Pancreas (tissue), 10 donors: Measurements from ENCODE around the gene DSE. TPM values are rescaled to one million over a fixed set of nuclear protein-coding genes. Genes with fewer than 3 reads are reported as not detected.
A peak's percentile ranks its signal among the peaks of the same experiment; 100 is the strongest.

Experiments used
- ATAC-seq, 4 donors: fragments of 200-7000 bp; cut with Tn5 transposase; one replicate each; pipeline versions ENCODE4 v1.8.0 to v1.9.1; 2020; ENCODE audit warnings: mild to moderate bottlenecking in 4 of 4, moderate library complexity in 4 of 4
- DNase-seq, 6 donors: peaks; one replicate each; pipeline ENCODE4 v3.0.0-alpha.2; 2020
- FAIRE-seq: peaks from 2 replicates; lab custom pipeline; 2012; peaks lifted over from hg19 to GRCh38; lab: Jason Lieb, UNC
- H3K27ac ChIP-seq, 4 donors: fragments of 200-600 bp; sonication (generic); 1 replicate in 3 of 4; 2 replicates in 1 of 4; pipeline versions ENCODE4 v1.5.0 to v1.8.0; 2020
- H3K27me3 ChIP-seq, 4 donors: fragments of 200-600 bp; one replicate each; pipeline ENCODE4 v1.8.0; 2021
- H3K36me3 ChIP-seq, 3 donors: fragments of 200-600 bp; sonication (generic) in 1 of 3; one replicate each; pipeline versions ENCODE4 v1.5.0 to v1.8.0; 2020 to 2021
- H3K4me1 ChIP-seq, 3 donors: fragments of 200-600 bp; one replicate each; pipeline ENCODE4 v1.8.0; 2021
- H3K4me3 ChIP-seq, 4 donors: fragments of 200-600 bp; sonication (generic) in 2 of 4; one replicate each; pipeline versions ENCODE4 v1.5.0 to v1.8.0; 2020 to 2021
- H3K9me3 ChIP-seq, 4 donors: fragments of 200-600 bp; one replicate each; pipeline ENCODE4 v1.8.0; 2021
- WGBS, 2 donors: extraction: QIAGEN DNeasy Blood & Tissue Kit; methylation state at CpG; one replicate each; pipeline ENCODE4 v1.1.7; 2013; 5-methylcytosine and 5-hydroxymethylcytosine counted together
- intact Hi-C, 3 donors: fragments of 100-400 bp; cut with DNase I; formaldehyde crosslinking; loops; one replicate each; pipeline versions ENCODE4 v1.11.1 to v1.14.2; 2022
- polyA plus RNA-seq, 2 donors: library from polyadenylated mRNA; stranded (reverse); fragments of 200-250 nt; gene quantifications; one replicate each; pipeline ENCODE4 v1.2.3, GENCODE V29; 2013
- total RNA-seq, 6 donors: library from RNA; stranded (reverse); fragmentation: NEBNext Ultra II Directional in 4 of 6; extraction: Animal tissue kit (Norgen Biotek cat#: 25700) in 4 of 6; gene quantifications; one replicate each; pipeline versions ENCODE4 v1.2.1 to v1.2.4, GENCODE V29; 2021 to 2023
- TF ChIP-seq, protein P1 (sequence below), 4 donors: fragments of 200-600 bp; sonication (generic) in 3 of 4; IDR thresholded peaks; one replicate each; pipeline versions ENCODE4 v1.5.0 to v1.8.0; 2021; ENCODE audit warnings: antibody characterized with exemption in 4 of 4
- donor health status: healthy with polysubstance abuse.
- donor health status: DM: no; HTN: no; CAD: no; lungs with moderate emphysema.
- donor health status: DM: no; HTN: no; CAD: no.
- donor health status: control.
- donor health status: control.
- donor health status: Bipolar disorder and iron deficiency.
- donor health status: DM: yes; HTN: yes; CAD: no.
- donor health status: DM: no; HTN: no; CAD: no.
- donor health status: DM: no; HTN: no; CAD: no.
- donor health status: DM: yes; HTN: yes; CAD: no.

DSE gene
- total and polyA plus RNA-seq, 8 donors, result 1.7 to 19.2 (median 2.8) TPM

DNA sequence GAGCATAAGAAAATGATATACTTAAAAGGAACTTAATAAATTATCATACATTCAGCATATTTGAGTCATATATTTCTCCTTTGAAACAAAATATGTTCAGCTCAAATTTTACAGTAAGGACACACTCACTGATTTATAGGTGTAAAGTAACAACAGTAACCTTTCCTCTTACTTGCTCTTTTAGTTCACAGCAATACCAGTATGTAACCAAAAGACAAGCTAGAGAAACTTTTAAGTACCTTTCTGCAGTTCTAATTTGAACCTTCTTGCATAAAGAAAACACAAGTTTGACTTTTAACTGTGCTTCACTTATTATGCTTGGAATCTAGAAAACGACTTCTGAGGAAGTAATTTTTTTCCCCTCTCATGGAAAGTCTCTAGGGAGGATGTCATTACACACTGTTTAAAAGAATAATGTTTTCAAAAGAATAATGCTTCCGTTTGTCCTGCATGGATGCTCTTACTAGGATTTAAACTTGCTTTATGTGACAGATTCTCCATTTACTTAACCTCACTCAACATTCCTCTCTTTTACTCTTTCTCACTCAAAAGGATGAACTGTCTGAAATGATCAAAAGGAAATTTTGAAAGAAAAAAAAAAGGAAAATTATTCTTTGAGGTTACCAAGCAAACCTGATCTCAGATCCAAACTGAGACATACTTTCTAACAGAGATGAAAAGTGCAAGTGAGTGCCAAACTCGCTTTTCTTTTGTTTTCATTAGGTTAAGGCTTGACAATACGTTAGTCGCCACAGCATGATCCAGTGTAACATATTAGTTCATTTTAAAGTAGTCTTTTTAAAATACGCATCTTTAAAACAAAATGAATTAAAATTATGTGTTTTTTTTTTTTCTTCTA, 68.1 kb downstream of the DSE start:
- TF ChIP-seq, protein P1, sequence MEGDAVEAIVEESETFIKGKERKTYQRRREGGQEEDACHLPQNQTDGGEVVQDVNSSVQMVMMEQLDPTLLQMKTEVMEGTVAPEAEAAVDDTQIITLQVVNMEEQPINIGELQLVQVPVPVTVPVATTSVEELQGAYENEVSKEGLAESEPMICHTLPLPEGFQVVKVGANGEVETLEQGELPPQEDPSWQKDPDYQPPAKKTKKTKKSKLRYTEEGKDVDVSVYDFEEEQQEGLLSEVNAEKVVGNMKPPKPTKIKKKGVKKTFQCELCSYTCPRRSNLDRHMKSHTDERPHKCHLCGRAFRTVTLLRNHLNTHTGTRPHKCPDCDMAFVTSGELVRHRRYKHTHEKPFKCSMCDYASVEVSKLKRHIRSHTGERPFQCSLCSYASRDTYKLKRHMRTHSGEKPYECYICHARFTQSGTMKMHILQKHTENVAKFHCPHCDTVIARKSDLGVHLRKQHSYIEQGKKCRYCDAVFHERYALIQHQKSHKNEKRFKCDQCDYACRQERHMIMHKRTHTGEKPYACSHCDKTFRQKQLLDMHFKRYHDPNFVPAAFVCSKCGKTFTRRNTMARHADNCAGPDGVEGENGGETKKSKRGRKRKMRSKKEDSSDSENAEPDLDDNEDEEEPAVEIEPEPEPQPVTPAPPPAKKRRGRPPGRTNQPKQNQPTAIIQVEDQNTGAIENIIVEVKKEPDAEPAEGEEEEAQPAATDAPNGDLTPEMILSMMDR (IDR thresholded peaks at IDR 0.05), result no peak
- no peak for ATAC-seq
- Histone ChIP-seq H3K9me3 (no peaks in the 10 kb centered on the region), H3K36me3 (no peaks in the 10 kb centered on the region), H3K27ac (no peak overlapping the region), H3K4me1 (no peaks in the 10 kb centered on the region), H3K27me3 (no peaks in the 10 kb centered on the region), H3K4me3 (no peak overlapping the region)
- no peak for FAIRE-seq
- intact Hi-C loops, result no loop called here
- no peak for DNase-seq
- 67 to 68% methylated on average over 6 of the region's 6 CpGs for WGBS, 2 donors

DNA sequence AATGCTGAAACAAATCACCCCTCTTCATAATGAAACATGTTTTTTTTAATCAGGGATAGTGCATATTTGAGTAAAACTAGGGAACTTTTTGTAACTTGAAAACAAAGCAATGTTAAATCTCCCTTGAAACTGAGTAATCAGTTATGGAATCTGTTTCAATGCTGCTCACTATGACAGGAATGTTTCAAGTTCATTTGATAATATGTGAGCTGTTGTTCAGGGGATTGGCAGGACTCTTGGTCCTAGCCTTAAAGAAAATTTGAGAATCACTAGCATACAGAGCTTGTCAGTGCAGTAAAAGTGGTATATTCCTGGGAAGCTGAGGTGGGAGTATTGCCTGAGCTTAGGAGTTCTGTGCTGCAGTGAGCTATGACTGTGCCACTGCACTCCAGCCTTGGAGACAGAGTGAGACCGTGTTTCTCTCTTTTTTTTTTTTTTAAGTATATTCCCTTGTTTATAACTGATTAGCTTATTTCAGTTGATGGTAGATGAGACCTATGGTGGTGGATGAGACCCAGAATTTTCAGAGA, 68.8 kb downstream of the DSE start:
- no peaks in the 10 kb centered on the region for H3K27me3 ChIP-seq
- WGBS, 2 donors, result 35 to 53% methylated on average over 1 of the region's 1 CpG
- no peak overlapping the region for H3K27ac ChIP-seq
- intact Hi-C loops, result no loop called here
- TF ChIP-seq, protein P1 (IDR thresholded peaks at IDR 0.05), result no peak
- no peak for DNase-seq
- no peak for FAIRE-seq
- no peak for ATAC-seq
- no peaks in the 10 kb centered on the region for H3K9me3 ChIP-seq
- no peaks in the 10 kb centered on the region for H3K36me3 ChIP-seq
- no peaks in the 10 kb centered on the region for H3K4me1 ChIP-seq
- no peak overlapping the region for H3K4me3 ChIP-seq

DNA sequence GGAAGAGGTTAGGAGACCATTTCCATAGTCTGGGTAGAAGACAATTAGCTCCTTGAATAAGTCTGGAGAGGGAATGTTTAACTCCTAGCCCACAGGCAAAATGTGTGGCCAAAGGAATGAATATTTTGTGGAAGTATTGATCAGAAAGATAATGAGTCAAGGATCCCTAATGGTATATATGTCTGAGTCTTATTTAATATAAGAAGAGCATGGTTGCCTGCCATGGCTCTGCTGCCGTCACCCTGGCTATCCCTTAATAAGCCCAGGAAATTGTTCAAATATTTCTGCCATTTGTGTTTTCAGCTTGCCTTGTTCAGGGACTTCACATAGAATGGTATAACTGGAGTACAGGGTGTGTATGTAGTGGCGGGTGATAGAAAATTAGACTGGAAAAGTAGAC, 72.4 kb downstream of the DSE start:
- no peak overlapping the region for H3K4me3 ChIP-seq
- H3K27me3 ChIP-seq, result no peaks in the 10 kb centered on the region
- H3K36me3 ChIP-seq, result no peaks in the 10 kb centered on the region
- no peaks in the 10 kb centered on the region for H3K9me3 ChIP-seq
- ATAC-seq, result no peak
- 82 to 88% methylated on average over 2 of the region's 2 CpGs for WGBS, 2 donors
- H3K4me1 ChIP-seq, result peaks cover 0 to 3% (median 0%) of the 10 kb centered on the region in 3 donors
- no peak for DNase-seq
- TF ChIP-seq, protein P1 (IDR thresholded peaks at IDR 0.05), result no peak
- intact Hi-C loops, result no loop called here
- H3K27ac ChIP-seq, result no peak overlapping the region
- no peak for FAIRE-seq

DNA sequence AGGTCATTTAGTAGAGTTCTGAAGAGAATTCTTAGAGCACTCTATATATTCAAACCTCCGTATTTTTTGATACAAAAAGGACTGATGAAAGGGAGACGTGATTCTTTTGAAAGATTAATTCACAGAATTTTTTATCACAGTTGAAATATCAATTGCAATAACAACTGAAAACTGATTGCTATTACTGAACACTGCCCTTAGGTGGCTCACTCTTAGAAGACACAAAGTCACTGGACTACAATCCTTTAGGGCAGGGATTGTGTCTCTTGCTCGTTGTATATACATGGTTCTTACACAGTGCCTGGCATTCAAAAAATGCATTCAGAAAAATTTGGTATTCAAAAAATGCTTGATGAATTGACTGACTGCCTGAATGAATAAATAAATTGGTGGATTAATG, 73.3 kb downstream of the DSE start:
- intact Hi-C loops, result no loop called here
- H3K27me3 ChIP-seq, result no peaks in the 10 kb centered on the region
- DNase-seq (no peak), ATAC-seq (peak in 3 of 4 donors; percentile 61 to 74 (median 73)), FAIRE-seq (no peak)
- no peaks in the 10 kb centered on the region for H3K9me3 ChIP-seq
- H3K36me3 ChIP-seq, result no peaks in the 10 kb centered on the region
- TF ChIP-seq, protein P1 (IDR thresholded peaks at IDR 0.05), result peak in 2 of 4 donors; percentile 15 to 26
- H3K4me1 ChIP-seq, result peaks cover 0 to 3% (median 0%) of the 10 kb centered on the region in 3 donors
- no peak overlapping the region for H3K4me3 ChIP-seq
- WGBS, 2 donors, result 9 to 13% methylated on average over 3 of the region's 3 CpGs
- H3K27ac ChIP-seq, result no peak overlapping the region

DNA sequence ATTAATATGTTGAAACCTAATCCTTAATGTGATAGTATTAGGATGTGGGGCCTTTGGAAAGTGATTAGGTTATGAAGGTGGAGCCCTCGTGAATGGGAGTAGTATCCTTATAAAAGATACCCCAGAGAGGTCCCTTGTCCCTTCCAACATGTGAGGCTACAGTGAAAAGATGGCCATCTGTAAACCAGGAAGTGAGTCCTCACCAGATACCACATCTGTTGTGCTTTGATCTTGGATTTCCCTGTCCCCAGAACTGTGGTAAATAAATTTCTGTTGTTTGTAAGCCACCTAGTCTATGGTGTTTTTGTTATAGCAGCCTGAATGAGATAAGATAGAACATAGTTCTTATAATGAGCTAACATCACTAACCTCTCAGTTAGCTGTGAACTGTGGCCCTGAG, 73.8 kb downstream of the DSE start:
- H3K9me3 ChIP-seq, result no peaks in the 10 kb centered on the region
- peaks cover 0 to 3% (median 0%) of the 10 kb centered on the region in 3 donors for H3K4me1 ChIP-seq
- no peaks in the 10 kb centered on the region for H3K27me3 ChIP-seq
- WGBS, 2 donors, result 83 to 95% methylated on average over 1 of the region's 1 CpG
- TF ChIP-seq, protein P1 (IDR thresholded peaks at IDR 0.05), result no peak
- ATAC-seq (no peak), DNase-seq (no peak), FAIRE-seq (no peak)
- no peak overlapping the region for H3K4me3 ChIP-seq
- intact Hi-C loops, result no loop called here
- H3K27ac ChIP-seq, result no peak overlapping the region
- no peaks in the 10 kb centered on the region for H3K36me3 ChIP-seq
